ENCODE data around the gene CERKL.

Gene CERKL

GRCh38 chr2:181499231-181499630 is 157.7 kb downstream of the CERKL start:
- DNase-seq: no peak
